Hematopoietic multipotent progenitor cell treated with erythropoietin and hydrocortisone succinate and interleukin-3 and kit ligand, for 8 days (in vitro differentiated cells): ENCODE measurements around the gene CDKL4.
"Not testable (repeated sequence)": the region's sequence is repeated elsewhere in the genome, so short reads cannot be mapped to it uniquely, and the experiment has no call there.

Source experiments
- DNase-seq: peaks from one replicate; pipeline ENCODE4 v3.0.0-alpha.2; 2015

Gene CDKL4

DNA sequence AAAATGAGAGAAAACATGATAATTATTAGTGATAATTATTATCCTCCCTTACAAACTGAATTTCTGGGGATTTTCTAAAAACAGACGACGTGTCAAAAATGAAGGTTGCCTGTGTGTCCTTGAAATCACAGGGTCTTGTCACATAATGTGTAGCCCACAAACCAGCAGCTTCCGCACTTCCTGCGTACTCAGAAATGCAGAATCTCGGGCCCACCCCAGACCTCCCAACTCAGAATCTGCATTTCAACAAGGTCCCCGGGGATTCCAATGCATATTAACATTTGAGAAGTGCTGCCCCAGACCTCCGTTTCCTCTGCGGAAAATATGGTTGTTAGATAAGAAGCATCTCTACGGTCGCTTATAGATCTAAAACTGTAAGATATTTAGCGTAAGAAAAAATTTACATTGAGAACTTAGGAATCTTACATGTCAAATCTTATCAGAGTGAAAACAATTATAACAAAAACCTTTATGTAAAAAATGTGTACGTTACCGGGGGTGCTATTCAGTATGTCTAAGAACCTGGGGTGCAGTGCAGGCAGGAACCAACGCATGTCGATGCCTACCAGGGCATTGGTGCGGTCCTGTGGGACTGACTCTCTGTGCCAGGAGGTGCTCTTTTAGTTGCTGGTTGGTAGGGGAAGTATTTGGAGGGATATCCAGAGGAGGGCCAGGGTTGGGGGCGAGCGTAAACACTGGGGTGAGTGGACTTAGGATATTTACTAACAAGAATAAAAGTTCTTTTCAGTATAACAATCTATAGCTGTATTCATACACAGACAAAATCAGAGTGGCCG lies 15.2 kb downstream of the CDKL4 start:
- DNase-seq: peak; percentile 68

GRCh38 chr2:39227628-39228412 lies 15.9 kb downstream of the CDKL4 start:
- peak; percentile 88 for DNase-seq

- DNase-seq: no peak
Observed at GRCh38 chr2:39225567-39225966, 18.2 kb downstream of the CDKL4 start.

DNA sequence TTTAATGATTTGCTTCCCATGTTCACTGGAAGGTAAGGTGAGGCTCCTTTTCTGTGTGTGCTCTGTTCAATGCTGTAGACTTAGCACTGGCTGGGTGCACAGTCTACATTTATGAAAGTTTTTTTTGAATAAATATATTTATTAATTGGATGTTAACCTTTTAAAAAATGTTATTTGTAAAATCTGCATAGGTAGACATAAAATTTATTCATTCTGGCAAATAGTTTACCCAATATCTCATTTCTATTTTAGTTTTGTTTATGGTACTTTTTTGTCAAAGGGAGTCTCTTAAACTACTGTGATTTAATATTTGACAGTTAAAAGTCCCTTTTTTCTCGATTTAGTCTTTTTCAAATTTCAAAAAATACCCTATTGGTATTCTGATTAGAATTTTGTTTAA lies 19.9 kb downstream of the CDKL4 start:
- DNase-seq: no peak

DNA sequence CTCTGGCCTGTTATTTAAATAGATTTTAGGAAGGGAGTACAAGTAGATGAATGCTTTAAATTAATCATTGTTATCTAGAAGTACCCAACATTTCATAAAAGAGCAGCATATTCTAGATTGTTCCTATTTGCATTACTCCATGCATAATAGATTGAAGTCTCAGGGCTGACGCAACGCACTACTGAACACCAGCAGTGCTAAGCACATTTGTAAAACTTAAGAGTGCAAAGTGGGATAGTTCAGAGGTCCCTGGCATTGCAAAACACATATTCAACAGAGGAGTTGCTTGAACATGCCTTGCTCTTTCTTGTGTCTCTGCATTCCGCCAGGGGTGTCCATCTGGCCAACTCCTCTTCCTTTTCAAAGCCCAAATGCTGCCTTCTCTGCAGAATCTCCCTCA lies 22.3 kb downstream of the CDKL4 start:
- DNase-seq: no peak

DNA sequence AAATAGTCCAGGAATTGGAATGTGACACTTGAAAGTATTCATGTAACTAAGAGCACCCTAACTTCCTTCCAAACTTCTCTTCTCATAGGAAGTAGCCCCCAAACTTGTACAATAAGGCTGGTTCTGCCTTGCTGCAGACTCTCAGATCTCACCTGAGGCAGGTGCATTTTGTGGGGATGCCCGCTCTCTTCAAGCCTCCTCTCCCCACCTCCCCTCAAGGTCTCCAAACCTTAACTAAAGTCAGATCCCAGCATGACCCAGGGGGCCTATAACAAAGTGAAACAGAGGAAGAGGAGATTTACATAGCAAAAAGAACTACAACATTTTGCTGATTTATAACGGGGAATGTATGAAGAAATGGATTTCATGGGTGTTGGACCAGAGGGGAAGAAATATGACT lies 23.6 kb downstream of the CDKL4 start:
- no peak for DNase-seq

DNA sequence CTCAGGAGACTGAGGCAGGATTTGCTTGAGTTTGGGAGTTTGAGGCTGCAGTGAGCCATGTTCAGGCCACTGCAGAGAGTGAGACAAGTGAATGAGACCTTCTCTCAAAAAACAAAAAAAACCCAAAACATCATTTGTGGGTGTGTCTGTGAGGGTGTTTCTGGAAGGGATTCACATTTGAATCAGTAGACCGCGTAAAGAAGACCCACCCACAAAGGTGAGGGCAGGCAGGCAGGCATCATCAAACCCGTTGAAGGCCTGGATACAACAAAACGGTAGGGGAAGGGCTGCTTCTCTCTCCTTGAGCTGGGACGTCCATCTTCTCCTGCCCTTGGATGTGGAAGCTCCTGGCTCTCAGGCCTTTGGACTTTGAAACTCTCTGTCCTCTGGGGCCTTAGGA lies 25.4 kb downstream of the CDKL4 start:
- DNase-seq: no peak

DNA sequence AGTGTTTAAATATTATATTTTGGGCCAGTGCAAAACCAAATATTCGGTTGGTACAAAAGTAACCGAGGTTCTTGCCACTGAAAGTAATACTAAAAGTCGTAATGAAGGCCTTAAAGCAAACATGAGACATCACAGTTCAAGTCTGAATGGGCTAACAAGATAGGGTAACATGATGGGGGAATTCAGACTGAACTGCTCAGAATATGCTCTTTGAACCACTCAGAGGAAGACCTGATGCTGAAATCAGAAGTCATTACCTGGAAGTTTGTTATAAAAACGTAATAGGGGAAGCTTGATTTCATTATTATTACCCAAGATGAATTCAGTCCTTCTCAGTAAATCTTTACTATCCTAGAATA lies 26.6 kb downstream of the CDKL4 start:
- DNase-seq: no peak

DNA sequence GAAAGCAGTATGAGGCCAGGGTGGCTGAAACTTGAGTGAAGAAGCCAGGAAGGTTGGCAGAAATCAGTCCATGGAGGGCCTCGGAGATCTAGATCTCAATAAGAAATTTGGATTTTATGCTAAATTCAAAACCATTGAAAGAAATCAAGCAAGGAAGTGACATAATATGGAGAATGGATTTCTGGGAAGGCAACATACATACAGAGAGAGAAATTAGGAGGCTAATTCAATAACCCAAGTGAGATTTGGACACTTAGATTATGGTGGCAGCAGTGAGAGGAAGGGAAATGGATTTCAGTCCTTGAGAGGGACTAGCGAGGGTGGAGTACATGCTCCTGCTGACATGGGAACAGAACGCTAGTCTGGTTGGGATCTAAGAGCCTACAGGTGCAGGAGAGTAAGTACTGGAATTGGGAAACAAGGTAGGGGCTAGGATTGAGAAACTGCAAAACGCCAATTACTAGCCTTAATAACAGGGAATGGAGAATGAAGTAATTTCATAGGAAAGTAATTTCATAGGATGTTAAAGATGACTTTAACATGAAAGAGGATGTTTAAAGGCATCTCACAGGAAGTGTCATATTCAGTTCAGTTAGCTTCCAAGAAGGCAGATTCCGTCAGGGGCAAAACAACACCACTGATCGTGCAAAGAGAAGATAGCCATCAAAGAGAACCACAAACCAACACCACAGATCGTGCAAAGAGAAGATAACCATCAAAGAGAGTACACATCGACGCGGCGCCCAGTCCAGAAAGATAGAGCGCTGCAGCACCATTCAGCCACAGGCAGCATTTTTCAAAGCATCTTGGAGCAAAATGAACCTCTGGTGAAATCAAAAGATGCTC lies 27.2 kb downstream of the CDKL4 start:
- DNase-seq: peak; percentile 78

GRCh38 chr2:39215545-39215944 lies 28.2 kb downstream of the CDKL4 start:
- no peak for DNase-seq

DNA sequence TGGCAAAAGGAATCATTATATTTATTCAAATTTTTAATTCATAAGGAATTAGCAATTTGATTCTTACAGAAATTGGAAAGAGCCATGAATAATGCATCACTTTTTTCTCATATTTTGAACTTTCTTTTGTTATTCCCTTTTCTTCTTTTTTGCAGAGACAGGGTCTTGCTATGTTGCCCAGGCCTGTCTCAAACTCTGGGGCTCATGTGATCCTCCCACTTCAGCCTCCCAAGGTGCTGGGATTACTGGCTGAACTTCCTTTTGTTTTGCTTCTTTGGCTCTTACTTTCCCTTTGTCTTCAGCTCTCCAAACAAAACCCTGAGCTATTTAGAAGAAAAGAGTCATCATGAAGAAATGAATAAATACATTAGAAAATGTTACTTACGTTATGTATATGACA lies 30.8 kb downstream of the CDKL4 start:
- DNase-seq: no peak

GRCh38 chr2:39210846-39211245 lies 32.9 kb downstream of the CDKL4 start:
- DNase-seq: peak; percentile 28

DNA sequence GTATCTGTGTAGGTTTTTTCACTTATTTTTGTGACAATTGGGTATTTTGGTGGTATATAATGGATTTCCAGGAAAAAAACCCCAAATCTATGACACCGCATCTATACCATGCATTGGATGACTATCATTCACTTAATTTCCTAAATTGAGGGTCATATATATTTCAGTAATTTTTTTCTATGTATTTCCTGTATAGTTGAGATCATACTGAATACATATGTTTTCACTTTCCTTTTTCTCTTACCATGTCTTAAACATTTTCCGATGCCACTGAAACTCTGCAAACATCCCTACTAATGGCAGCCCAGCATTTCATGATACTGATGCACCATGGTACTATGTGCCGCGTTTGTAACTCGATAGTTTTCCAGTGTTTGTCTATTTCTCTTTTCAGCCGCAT lies 40.4 kb downstream of the CDKL4 start:
- no peak for DNase-seq

GRCh38 chr2:39202639-39203369 lies 41.0 kb downstream of the CDKL4 start:
- no peak for DNase-seq

DNA sequence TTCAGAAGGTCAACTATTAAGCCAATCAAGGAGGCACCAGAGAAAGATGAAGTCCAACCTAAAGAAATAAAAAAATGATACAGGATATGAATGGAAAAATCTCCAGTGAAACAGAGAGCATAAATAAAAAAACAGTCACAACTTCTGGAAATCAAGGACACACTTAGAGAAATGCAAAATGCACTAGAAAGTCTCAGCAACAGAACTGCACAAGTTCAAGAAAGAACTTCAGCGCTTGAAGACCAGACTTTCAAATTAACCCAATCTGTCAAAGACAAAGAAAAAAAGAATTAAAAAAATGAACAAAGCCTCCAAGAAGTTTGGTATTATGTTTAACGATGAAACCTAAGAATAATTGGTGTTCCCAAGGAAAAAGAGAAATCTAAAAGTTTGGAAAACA lies 46.8 kb downstream of the CDKL4 start:
- DNase-seq: not testable (repeated sequence)

GRCh38 chr2:39194686-39195085 lies 49.1 kb downstream of the CDKL4 start:
- no peak for DNase-seq

- no peak for DNase-seq
Observed at GRCh38 chr2:39188960-39189494, 54.7 kb downstream of the CDKL4 start.

DNA sequence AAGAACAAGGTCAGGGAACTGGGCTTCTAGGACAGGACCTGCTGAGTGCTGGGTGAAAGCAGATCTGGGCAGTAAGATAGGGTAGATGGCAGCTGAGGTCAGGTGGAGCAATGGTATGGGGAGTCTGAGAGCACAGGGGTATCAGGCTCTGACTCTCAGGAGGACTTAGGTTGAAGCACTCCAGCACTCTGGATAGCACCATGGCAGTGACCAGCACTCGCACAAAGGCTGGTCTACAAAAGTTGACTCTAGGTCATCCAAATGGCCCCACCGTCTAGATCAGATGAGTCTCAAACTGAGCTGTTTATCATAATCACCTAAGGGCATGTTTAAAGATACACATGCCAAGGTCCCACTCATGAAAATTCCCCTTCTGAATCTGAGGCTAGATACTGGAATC lies 60.1 kb downstream of the CDKL4 start:
- DNase-seq: no peak

- no peak for DNase-seq
Observed at GRCh38 chr2:39181297-39181696, 62.5 kb downstream of the CDKL4 start.

DNA sequence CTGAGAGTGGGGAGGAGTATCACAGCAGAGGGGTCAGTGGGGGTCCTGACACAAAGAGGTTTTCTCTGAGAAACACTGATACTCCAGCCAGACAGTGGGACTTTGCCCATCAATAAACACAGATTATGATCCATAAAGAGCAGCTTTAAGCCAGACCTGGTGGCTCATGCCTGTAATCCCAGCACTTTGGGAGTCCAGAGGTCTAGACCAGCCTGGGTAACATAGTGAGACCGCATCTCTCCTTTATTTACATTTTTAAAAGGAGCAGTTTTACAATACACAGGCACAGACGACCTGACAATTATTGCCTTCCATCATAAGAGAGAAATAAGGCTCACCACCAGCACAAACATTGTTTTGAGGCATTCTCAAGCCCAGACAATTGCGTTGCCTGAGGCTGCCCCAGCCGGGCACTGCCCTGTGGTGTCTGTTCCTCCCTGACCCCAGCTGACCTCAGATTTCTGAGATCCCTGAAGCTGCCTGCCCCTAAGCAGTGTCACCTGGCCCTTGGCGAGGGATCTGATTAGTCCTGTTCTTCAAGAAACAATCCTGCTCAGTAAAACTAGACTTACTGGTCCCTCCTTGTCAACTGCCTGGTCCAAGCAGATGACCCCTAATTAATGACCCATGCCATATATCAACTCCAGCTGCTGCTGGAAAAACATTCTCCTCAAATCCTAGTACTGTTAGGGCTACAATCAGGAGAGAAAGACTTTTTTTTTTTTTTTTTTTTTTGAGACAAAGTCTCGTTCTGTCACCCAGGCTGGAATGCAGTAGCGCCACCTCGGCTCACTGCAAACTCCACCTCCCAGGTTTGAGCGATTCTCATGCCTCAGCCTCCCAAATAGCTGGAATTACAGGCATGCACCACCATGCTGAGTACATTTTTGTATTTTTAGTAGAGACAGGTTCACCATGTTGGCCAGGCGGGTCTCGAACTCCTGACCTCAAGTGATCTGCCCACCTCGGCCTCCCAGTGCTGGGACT lies 63.5 kb downstream of the CDKL4 start:
- DNase-seq: no peak

GRCh38 chr2:39178756-39179155 lies 65.0 kb downstream of the CDKL4 start:
- DNase-seq: no peak
